GM12865 (cell line): ENCODE data around the gene PCDH9.

Experiments
- DNase-seq: peaks from one replicate; pipeline ENCODE4 v3.0.0; 2010; ENCODE audit warnings: low read depth
- H3K4me3 ChIP-seq: 2 replicates; pipeline ENCODE4 v1.5.1; 2011; ENCODE audit warnings: mild to moderate bottlenecking, low read depth, low read length, control low read depth
- TF ChIP-seq, protein P1 (sequence below): IDR thresholded peaks from 2 replicates; pipeline ENCODE4 v1.5.1; 2011; ENCODE audit warnings: low read length, control low read depth, low read depth, inconsistent platforms; ENCODE audit not compliant: insufficient read depth; ENCODE audit errors: missing control alignments

Gene PCDH9

DNA sequence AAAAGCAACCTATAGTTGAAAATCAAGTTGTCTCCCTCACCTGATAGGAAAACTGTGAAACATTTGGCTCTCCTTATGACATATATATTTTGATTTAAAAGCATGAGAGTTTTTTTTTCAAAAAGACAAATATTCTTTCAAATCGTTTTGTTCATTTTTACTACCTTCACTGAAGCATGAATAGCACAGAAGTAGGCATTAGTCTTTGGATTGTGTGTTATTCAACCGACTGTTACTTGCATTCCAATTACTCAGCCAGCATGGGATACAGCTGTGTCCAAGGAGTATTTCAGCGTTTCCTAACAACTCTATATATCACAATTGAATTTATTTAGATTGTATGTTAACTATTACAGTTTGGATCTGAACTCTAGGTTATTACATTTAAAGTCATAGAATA lies 135.2 kb downstream of the PCDH9 start:
- no peak overlapping the region for H3K4me3 ChIP-seq
- DNase-seq, result no peak
- TF ChIP-seq, protein P1, sequence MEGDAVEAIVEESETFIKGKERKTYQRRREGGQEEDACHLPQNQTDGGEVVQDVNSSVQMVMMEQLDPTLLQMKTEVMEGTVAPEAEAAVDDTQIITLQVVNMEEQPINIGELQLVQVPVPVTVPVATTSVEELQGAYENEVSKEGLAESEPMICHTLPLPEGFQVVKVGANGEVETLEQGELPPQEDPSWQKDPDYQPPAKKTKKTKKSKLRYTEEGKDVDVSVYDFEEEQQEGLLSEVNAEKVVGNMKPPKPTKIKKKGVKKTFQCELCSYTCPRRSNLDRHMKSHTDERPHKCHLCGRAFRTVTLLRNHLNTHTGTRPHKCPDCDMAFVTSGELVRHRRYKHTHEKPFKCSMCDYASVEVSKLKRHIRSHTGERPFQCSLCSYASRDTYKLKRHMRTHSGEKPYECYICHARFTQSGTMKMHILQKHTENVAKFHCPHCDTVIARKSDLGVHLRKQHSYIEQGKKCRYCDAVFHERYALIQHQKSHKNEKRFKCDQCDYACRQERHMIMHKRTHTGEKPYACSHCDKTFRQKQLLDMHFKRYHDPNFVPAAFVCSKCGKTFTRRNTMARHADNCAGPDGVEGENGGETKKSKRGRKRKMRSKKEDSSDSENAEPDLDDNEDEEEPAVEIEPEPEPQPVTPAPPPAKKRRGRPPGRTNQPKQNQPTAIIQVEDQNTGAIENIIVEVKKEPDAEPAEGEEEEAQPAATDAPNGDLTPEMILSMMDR, result no peak

DNA sequence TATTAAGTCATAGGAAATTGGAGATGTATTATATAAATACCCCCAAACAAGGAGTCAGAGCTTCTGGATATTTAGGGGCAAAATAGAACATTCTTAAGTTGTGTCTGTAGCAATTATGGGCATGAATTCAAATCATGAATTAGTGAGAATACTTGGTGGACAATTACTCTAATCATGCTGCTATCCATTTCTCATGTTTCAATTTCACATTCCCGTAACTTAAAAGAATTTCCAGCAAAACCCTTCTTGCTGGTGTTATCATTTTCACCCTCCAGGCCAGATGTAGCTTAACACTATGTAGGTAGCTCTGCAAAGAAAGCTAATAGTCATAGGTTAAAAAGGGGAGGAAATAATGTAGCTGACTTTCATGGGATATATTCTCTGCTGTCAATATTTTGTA lies 136.1 kb downstream of the PCDH9 start:
- H3K4me3 ChIP-seq, result no peak overlapping the region
- TF ChIP-seq, protein P1, result no peak
- DNase-seq, result no peak

DNA sequence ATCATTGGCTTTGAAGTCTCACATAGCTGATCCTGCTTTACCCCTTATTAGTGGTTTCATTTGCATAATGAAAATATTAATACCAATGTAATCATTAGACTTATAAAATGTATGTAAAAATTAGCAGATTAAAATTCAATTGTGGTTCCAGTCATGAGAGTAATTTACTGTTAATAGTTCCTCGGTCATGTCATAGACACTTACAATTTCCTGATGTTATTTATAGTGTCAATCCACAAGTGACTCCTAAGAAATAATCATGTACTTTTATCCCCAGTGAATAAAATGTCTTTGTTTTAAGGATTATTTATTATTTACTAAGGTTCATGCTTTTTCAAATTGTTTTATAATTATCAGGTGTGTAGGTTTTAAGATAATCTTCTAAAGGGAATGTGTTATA lies 138.5 kb downstream of the PCDH9 start:
- TF ChIP-seq, protein P1, result no peak
- H3K4me3 ChIP-seq, result no peak overlapping the region
- DNase-seq, result no peak

DNA sequence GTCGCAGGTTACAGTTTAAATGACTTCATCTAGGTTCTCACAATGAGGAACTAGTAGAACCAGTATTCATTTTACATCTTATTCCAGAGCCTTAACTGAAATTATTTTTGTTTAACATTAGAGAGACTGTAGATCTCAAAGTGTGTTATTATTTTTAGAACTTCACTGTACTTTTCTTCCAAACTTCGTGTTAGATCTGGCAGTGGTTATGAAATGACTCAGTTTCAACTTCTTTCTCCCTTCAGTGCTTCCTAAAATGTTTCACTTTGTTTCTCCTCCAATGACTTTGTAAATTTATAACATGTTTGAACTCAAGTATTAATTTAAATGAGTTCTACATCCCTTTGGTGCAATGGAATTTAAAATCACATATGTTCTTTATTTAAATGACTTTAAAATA lies 139.3 kb downstream of the PCDH9 start:
- no peak for DNase-seq
- H3K4me3 ChIP-seq, result no peak overlapping the region
- TF ChIP-seq, protein P1, result no peak

DNA sequence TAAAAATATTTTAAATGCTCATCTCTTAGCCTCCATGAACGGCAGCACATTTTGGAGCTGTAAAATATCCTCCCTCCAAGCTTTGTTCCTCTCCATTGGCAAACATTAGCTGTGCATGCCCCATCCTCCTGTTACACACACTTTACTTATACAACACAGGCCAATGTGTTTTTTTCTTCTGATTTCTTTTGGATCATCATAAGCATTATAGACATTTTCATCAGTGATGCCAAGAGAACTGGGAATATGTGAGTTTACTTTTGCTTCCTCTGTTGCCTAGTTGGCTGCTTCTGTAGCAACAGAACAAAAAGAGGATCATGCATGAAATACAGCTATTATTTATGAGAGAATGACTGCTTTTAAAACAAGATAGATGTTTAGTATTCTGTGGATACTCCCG lies 142.6 kb downstream of the PCDH9 start:
- DNase-seq, result no peak
- H3K4me3 ChIP-seq, result no peak overlapping the region
- TF ChIP-seq, protein P1, result no peak

DNA sequence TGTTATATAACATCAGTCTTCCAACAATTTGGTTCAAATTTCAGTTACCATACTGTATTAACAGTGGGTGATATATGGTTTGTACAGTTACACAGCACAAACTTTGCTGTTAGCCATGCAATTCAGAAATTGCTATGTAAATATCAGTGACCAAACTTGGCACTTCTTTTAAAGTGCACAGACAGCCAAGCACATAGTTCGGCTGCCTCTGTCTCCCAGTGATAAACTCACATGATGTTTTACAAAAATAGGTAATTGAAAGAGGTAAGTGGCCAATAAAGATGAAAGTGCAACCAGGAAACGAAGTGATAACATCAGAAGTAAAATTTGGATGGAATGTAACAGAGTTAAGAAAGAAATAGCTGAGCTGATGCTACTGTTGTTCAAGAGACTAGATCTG lies 143.9 kb downstream of the PCDH9 start:
- no peak overlapping the region for H3K4me3 ChIP-seq
- DNase-seq, result no peak
- TF ChIP-seq, protein P1, result no peak

DNA sequence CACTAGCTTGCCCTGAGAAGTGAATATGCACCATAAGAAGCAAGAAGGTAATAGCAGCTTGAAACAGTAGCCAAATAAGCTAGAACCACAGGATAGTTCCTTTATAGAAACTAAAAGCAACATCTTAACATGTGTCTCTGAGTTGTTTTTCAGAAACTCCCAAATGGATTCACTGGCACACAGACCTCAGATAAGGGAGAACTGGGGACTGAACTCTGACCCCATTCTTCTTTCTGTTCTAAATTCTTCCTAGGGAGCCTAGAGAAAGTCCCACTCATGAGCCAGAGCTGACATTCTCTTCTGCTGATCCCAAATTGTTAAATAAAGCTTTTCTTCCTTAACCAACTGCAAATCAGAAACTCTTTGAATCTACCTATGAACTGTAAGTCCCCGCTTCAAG lies 146.1 kb downstream of the PCDH9 start:
- TF ChIP-seq, protein P1, result no peak
- no peak overlapping the region for H3K4me3 ChIP-seq
- DNase-seq, result no peak
